ENCODE measurements around the gene KATNBL1.

DNA sequence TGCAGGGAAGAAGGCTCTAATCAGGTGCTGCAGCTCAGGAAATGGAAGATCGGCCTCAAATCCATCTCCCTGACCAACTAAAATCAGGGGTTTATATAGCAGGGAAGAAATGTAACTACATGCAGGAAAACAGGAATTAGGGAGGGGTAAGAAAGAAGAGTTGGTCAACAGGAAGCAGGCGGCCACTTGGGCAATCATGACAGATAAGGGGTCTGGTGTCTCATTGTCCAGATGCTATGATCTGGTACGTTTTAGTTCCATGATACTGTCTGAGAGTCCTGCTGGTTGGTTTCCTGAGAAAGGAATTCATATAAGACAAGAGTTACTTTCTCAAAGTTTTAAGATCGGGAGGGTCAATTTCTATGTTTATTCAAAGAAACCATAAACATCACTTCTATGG is 24.2 kb downstream of the KATNBL1 start:
- TF ChIP-seq POLR2A (IDR thresholded peaks at IDR 0.05; ENCODE audit: low read depth, low read length), result no peak
- TF ChIP-seq, protein P1, sequence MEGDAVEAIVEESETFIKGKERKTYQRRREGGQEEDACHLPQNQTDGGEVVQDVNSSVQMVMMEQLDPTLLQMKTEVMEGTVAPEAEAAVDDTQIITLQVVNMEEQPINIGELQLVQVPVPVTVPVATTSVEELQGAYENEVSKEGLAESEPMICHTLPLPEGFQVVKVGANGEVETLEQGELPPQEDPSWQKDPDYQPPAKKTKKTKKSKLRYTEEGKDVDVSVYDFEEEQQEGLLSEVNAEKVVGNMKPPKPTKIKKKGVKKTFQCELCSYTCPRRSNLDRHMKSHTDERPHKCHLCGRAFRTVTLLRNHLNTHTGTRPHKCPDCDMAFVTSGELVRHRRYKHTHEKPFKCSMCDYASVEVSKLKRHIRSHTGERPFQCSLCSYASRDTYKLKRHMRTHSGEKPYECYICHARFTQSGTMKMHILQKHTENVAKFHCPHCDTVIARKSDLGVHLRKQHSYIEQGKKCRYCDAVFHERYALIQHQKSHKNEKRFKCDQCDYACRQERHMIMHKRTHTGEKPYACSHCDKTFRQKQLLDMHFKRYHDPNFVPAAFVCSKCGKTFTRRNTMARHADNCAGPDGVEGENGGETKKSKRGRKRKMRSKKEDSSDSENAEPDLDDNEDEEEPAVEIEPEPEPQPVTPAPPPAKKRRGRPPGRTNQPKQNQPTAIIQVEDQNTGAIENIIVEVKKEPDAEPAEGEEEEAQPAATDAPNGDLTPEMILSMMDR (IDR thresholded peaks at IDR 0.05; ENCODE audit: extremely low read depth in 1 of 2, insufficient read depth in 1 of 2, low read depth in 1 of 2, low read length in 2 of 2), result no peak
- no peak for TF ChIP-seq POLR2AphosphoS5 (IDR thresholded peaks at IDR 0.05; ENCODE audit: insufficient read depth, low read depth, low read length)
- no peak for TF ChIP-seq MAX (IDR thresholded peaks at IDR 0.05; ENCODE audit: insufficient read depth, insufficient read length)
- no peak for TF ChIP-seq JUN (IDR thresholded peaks at IDR 0.05; ENCODE audit: borderline replicate concordance, insufficient read depth, insufficient read length, low read depth)
- no peak for TF ChIP-seq EZH2 (IDR thresholded peaks at IDR 0.05; ENCODE audit: borderline replicate concordance, low read depth, low read length, severe bottlenecking)
- TF ChIP-seq GATA2 (IDR thresholded peaks at IDR 0.05; ENCODE audit: insufficient read depth, insufficient read length, low read depth, low read length), result no peak
- TF ChIP-seq FOS (IDR thresholded peaks at IDR 0.05; ENCODE audit: borderline replicate concordance, insufficient read depth, low read length), result no peak
- TF ChIP-seq MYC (IDR thresholded peaks at IDR 0.05; ENCODE audit: low read depth, low read length), result no peak

Measured in endothelial cell of umbilical vein (primary cell).